Stimulated activated CD8-positive, alpha-beta memory T cell treated with anti-CD3 and anti-CD28 coated beads, Interleukin-4, amount 100 ng/mL, for 48 hours (primary cell): ENCODE measurements around the gene KIF16B.

Experiments used
- DNase-seq: peaks from one replicate; pipeline ENCODE4 v3.0.0-alpha.2; 2020

KIF16B gene

DNA sequence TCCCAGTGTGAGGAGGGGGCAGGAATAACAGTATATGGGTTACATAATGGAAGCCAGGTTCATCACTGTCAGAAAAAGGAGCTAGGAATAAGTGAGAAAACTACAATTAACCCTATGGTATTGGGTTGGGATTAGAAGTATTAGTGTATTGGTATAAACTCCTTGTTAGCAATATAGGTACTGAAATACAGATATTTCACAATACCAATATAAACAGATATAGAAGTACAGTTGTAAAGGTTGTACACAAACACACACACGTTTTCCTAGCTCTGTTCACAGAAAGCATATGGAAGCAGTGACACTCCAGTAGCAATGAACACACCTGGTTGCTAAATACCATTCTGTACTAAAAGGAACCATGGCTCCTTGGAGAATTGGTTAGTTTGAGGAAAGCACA, 148.5 kb downstream of the KIF16B start:
- no peak for DNase-seq

DNA sequence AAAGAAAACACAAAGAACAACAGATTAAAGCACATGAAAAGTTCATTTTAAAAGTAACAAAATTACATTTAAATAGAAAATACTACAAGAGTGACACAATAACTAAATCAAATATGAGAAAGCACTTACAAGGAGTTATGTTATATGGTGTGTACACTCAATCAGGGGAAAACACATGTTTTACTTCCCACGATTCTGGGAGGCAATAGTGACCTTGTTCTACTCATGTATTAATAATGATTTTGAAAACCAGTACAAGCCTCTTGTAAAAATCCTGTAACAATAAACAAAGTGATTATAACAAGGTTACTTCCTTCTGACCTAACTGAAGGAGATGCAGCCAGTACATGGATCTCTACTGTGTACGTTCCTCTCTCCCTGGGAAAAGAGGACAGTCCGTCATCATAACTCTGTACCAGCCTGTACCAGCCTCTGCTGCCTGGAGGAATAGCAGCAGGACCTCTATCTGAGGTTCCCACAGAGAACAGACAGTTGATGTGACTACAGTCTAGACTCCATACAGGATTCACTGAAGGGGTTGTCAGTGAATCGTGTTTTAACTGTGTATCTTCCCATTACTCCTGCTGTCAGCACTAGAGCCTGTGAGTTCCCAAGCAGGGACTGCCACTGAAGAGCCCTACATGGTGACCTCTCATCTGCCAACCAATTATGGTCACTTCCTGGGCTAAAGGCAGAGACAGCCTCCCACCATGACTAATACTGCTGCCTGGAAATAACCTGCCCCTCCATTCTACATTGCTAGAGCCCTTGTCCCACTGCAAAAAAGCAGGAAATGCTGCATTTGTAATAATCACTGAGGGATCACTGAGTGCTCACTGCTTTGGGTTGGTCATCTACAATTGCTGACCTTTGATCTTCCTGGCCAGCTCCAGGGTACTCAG, 149.7 kb downstream of the KIF16B start:
- DNase-seq: no peak

- DNase-seq: no peak
Observed at GRCh38 chr20:16419138-16419715, 154.0 kb downstream of the KIF16B start.

DNA sequence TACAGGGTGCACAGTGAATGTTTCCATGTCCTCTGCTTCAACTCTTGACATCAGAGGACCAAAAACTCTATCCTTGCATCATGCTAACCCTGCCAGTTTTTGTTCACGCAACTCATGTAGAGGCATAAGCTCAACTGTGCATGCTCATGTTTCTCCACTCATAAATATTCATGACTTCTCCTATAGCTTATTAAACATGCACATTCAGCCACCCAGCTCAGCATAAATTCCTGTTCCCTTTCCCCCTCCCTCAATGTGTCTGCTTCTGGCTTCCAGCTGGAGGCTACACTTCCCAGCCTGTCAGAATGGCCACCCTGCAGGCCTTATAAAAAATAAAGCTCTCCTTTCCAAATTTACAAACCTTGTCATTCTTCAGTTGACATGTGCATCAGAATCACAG, 154.6 kb downstream of the KIF16B start:
- DNase-seq: no peak

- DNase-seq: no peak
Observed at GRCh38 chr20:16417001-16417400, 156.2 kb downstream of the KIF16B start.

DNA sequence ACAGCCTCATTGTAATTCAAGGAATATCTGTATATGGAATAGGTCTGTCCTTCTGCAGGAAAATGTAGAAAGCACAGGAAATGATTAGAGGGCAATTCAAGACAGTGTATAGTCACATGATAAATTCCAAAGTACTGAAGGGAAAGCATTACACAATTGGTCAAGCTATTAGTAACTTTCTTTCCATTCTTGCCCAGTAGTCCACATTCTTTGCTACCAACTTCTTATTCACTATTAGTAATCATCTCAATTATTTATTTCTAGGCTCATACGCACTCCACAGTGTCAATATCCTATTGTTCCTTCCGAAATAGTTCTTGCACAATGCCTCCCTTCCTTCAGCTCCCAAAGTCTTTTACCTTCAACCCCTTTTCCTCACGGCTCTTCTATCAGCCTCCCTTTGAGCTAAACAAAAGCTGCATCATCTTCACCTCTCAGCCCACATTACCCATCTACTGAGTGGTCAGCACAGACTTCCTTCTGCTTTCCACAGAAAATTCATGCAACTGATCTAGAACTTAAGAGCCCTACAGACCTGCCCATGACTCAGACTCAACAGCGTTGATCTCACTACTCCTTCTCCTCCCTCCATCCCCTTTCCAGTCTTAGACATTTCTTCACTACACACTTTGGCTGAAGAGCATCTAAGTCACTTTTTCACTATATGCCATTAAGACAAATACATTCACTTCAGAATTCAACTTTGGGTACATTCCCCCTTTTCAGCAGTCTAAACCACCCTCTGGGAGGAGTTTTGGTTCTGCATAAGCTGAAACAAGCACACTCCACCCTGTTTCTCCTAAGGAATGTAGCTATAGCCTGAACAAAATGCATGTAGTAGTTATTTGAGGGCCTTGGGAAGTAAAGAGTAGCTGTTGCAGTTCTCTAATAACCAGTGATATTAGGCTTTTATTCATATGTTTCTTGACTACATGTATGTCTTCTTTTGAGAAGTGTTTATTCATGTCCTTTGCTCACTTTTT, 157.9 kb downstream of the KIF16B start:
- DNase-seq: no peak

DNA sequence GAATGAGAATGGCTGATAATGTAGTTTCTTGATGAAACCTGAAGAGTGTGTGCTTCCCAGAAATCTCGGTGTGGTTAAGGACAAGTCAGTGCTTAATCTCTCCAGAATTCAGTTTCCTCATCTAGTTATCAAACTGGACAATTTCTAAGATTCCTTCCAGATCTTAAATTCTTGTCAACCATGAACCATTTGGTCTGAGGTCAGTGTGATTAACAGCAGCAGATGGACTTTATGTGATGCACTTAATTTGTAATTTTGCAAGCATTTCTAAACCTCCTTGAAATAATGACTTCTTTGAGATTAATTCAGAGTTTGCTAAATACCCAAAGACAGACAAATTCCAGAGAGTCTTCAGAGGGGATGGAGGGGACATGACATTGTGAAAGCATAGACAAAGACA, 160.3 kb downstream of the KIF16B start:
- no peak for DNase-seq

- DNase-seq: no peak
Observed at GRCh38 chr20:16411361-16411760, 161.9 kb downstream of the KIF16B start.

- DNase-seq: no peak
Observed at GRCh38 chr20:16410626-16411025, 162.6 kb downstream of the KIF16B start.

- DNase-seq: no peak
Observed at GRCh38 chr20:16408981-16409380, 164.3 kb downstream of the KIF16B start.

GRCh38 chr20:16407251-16408067, 165.8 kb downstream of the KIF16B start:
- DNase-seq: no peak

- DNase-seq: no peak
Observed at GRCh38 chr20:16405254-16405653, 168.0 kb downstream of the KIF16B start.

- no peak for DNase-seq
Observed at GRCh38 chr20:16404640-16405039, 168.6 kb downstream of the KIF16B start.

GRCh38 chr20:16404171-16404570, 169.1 kb downstream of the KIF16B start:
- DNase-seq: no peak

DNA sequence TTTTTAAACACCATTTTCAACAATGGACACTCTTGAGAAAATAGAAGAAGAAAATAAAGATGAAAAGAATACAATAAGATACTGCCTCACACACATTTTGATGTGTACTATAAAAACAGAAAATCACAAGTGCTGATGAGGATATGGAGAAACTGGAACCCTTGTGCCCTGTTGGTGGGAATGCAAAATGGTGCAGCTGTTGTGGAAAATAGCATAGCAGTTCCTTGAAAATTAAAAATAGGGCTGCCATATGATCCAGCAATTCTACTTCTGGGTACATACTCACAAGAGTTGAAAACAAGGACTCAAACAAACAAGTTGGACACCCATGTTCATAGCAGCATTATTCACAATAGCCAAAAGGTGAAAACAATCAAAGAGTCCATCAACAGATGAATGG, 173.0 kb downstream of the KIF16B start:
- DNase-seq: no peak

DNA sequence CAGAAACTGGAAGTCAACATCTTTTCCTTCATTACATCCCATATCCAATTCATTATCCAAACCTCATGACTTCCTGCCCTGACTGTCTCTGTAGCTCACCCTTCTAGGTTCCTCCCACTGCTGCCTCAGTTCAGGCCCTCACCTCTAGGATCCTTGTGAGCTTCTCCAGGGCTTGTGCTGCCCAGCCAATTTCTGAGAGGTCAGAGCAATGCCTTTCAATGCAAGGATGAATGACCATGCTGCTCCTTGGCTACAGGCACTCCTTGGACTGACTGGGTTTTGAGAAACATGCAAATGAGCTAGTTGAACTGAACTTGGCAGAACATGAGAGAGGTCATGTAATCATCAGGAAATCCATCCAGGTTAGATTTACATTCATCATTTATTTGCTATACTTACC, 173.4 kb downstream of the KIF16B start:
- DNase-seq: no peak

- DNase-seq: no peak
Observed at GRCh38 chr20:16397086-16397485, 176.2 kb downstream of the KIF16B start.

GRCh38 chr20:16395366-16395765, 177.9 kb downstream of the KIF16B start:
- DNase-seq: no peak

- no peak for DNase-seq
Observed at GRCh38 chr20:16394784-16395183, 178.5 kb downstream of the KIF16B start.

- DNase-seq: no peak
Observed at GRCh38 chr20:16393836-16394235, 179.4 kb downstream of the KIF16B start.

DNA sequence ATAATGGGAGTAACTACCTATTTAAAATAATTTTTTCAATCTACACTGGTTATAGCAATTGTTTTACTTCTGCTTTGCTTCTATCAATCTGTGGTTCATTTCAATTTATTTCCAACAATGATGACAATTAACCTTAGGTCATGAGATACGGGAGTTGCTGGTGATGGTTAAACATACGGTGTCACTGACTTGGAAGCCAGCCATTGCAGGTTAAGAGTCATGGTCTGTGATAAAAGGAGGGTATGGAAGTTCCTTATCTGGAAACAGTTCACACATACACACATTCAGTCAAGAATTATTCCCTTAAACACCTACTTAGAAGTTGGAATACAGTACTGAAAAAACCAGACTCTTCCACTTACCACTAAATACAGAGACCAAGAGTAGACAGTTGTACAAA, 180.0 kb downstream of the KIF16B start:
- DNase-seq: no peak

GRCh38 chr20:16392346-16392745, 180.9 kb downstream of the KIF16B start:
- DNase-seq: no peak
